H1 (cell line): Measurements from ENCODE around the gene PRC1. TPM values are rescaled to one million over a fixed set of nuclear protein-coding genes. Genes with fewer than 3 reads are reported as not detected.

Experiments
- ASH2L ChIP-seq: fragments of 200-600, 300-600 bp; sonication (generic); IDR thresholded peaks from one replicate; pipeline ENCODE4 v1.7.1; 2017; ENCODE audit warnings: low read length
- BACH1 ChIP-seq: IDR thresholded peaks from 2 replicates; pipeline ENCODE4 v1.6.1; 2012; ENCODE audit warnings: low read length, improper control_type of control experiment
- CHD1 ChIP-seq: IDR thresholded peaks from 2 replicates; pipeline ENCODE4 v1.6.1; 2012; ENCODE audit warnings: low read depth, low read length, improper control_type of control experiment
- FOSL1 ChIP-seq: IDR thresholded peaks from 2 replicates; pipeline ENCODE4 v1.6.1; 2011; ENCODE audit warnings: mild to moderate bottlenecking, low read depth, low read length, moderate library complexity; ENCODE audit not compliant: insufficient read depth
- GABPA ChIP-seq: IDR thresholded peaks from 2 replicates; pipeline ENCODE4 v1.6.1; 2011; ENCODE audit warnings: mild to moderate bottlenecking, low read length, moderate library complexity, borderline replicate concordance; ENCODE audit not compliant: insufficient read depth
- MAX ChIP-seq: IDR thresholded peaks from 2 replicates; pipeline ENCODE4 v1.6.1; 2012; ENCODE audit warnings: inconsistent platforms
- NRF1 ChIP-seq: IDR thresholded peaks from 2 replicates; pipeline ENCODE4 v1.6.1; 2011; ENCODE audit warnings: mild to moderate bottlenecking, low read depth, low read length, improper control_type of control experiment
- POLR2A ChIP-seq, 2 experiments: IDR thresholded peaks; 1 replicate in 1 of 2; 2 replicates in 1 of 2; pipeline ENCODE4 v1.6.1; 2011; ENCODE audit warnings: low read depth in 2 of 2, low read length in 2 of 2, mild to moderate bottlenecking in 2 of 2; ENCODE audit errors: control extremely low read depth in 1 of 2
- RAD21 ChIP-seq, 2 experiments: IDR thresholded peaks in 1 of 2; conservative IDR thresholded peaks in 1 of 2; 2 replicates each; pipeline ENCODE4 v1.6.1; 2011; ENCODE audit warnings: low read depth in 2 of 2, low read length in 2 of 2, improper control_type of control experiment in 1 of 2, inconsistent platforms in 1 of 2, mild to moderate bottlenecking in 1 of 2, moderate library complexity in 1 of 2
- RFX5 ChIP-seq: IDR thresholded peaks from 2 replicates; pipeline ENCODE4 v1.6.1; 2011; ENCODE audit warnings: low read depth, low read length, improper control_type of control experiment, borderline replicate concordance
- RNF2 ChIP-seq: fragments of 200-900, 300-1000 bp; sonication (generic); IDR thresholded peaks from 2 replicates; pipeline ENCODE4 v1.7.1; 2016; ENCODE audit warnings: borderline replicate concordance, low read depth, mild to moderate bottlenecking, antibody characterized with exemption, low read length; ENCODE audit not compliant: poor library complexity, severe bottlenecking; ENCODE audit errors: missing control alignments
- SIRT6 ChIP-seq: IDR thresholded peaks from one replicate; pipeline ENCODE4 v1.7.1; 2012; ENCODE audit warnings: low read length, inconsistent platforms
- SP1 ChIP-seq: IDR thresholded peaks from 2 replicates; pipeline ENCODE4 v1.6.1; 2011; ENCODE audit warnings: low read depth, low read length
- SRF ChIP-seq: IDR thresholded peaks from 2 replicates; pipeline ENCODE4 v1.6.1; 2011; ENCODE audit warnings: mild to moderate bottlenecking, low read depth, low read length, moderate library complexity
- TAF1 ChIP-seq: IDR thresholded peaks from 2 replicates; pipeline ENCODE4 v1.6.1; 2011; ENCODE audit warnings: mild to moderate bottlenecking, low read depth, low read length
- TBP ChIP-seq: IDR thresholded peaks from 2 replicates; pipeline ENCODE4 v1.6.1; 2011; ENCODE audit warnings: low read depth, low read length, improper control_type of control experiment
- TEAD4 ChIP-seq: IDR thresholded peaks from 2 replicates; pipeline ENCODE4 v1.6.1; 2012; ENCODE audit warnings: low read depth, low read length, inconsistent platforms, mixed read lengths
- YY1 ChIP-seq: IDR thresholded peaks from 2 replicates; pipeline ENCODE4 v1.6.1; 2011; ENCODE audit warnings: low read depth, mild to moderate bottlenecking, low read length
- polyA plus RNA-seq, 7 experiments: library from polyadenylated mRNA; depleted of rRNA in 3 of 7; stranded (reverse) in 5 of 7; unstranded in 2 of 7; fragments of >200 nt in 5 of 7; fragments of 200-250 nt in 2 of 7; gene quantifications; 1 replicate in 5 of 7; 2 replicates in 1 of 7; 4 replicates in 1 of 7; pipeline versions ENCODE4 v1.2.1 to v1.2.3, GENCODE V29; 2011 to 2013; ENCODE audit warnings: missing spikeins in 2 of 7, mixed read lengths in 2 of 7
- total RNA-seq: library from RNA; stranded (reverse); fragmentation: NEBNext Ultra II Directional; extraction: Animal tissue kit (Norgen Biotek cat#: 25700); gene quantifications from 2 replicates; pipeline ENCODE4 v1.2.1, GENCODE V29; 2021

PRC1 gene
- total and polyA plus RNA-seq, 2 of the 8 experiments (the other 6 are each of a cell fraction or from before 2014, with no cell fraction given), result 90.7 to 181 TPM

GRCh38 chr15:90956274-90957030 is 37.9 kb downstream of the PRC1 start (continued):
- TF ChIP-seq RNF2 (no peak), SIRT6 (no peak), ASH2L (peak; percentile 29), POLR2A (IDR thresholded peaks at IDR 0.05; ENCODE audit: control extremely low read depth in 1 of 2, low read depth in 2 of 2, low read length in 2 of 2) (peak; percentile 46 to 64; a peak in 2 of 3 replicates), NRF1 (no peak), GABPA (peak; percentile 70; the same call in 1 of the 2 replicates), RFX5 (no peak), YY1 (peak; percentile 91), TEAD4 (no peak), SP1 (no peak), TAF1 (peak; percentile 77), RAD21 (IDR thresholded peaks at IDR 0.05 in 1 of 2, conservative IDR thresholded peaks at IDR 0.05 in 1 of 2; ENCODE audit: low read depth in 2 of 2, low read length in 2 of 2) (peak; percentile 50 to 71), CHD1 (no peak), SRF (no peak), BACH1 (peak; percentile 70), FOSL1 (no peak), MAX (peak; percentile 61), TBP (0 out of 2 replicates have a peak, but pooled peaks have one; percentile 52)
